HUDEP-2 (cell line): ENCODE measurements around the gene AP4E1.
"Not testable (repeated sequence)": the region's sequence is repeated elsewhere in the genome, so short reads cannot be mapped to it uniquely, and the experiment has no call there.

ENCODE experiments used
- DNase-seq, 76 experiments: peaks; one replicate each; lab custom pipeline; 2025; ENCODE audit not compliant: unreplicated experiment in 76 of 76; lab: John Stamatoyannopoulos, UW

AP4E1 gene

GRCh38 chr15:50939911-50940310, 31.4 kb downstream of the AP4E1 start:
- DNase-seq = no peak

- peak in 3 of 76 experiments; percentile 2 to 7 (median 3) for DNase-seq
Observed at GRCh38 chr15:50940506-50940905, 32.0 kb downstream of the AP4E1 start.

DNA sequence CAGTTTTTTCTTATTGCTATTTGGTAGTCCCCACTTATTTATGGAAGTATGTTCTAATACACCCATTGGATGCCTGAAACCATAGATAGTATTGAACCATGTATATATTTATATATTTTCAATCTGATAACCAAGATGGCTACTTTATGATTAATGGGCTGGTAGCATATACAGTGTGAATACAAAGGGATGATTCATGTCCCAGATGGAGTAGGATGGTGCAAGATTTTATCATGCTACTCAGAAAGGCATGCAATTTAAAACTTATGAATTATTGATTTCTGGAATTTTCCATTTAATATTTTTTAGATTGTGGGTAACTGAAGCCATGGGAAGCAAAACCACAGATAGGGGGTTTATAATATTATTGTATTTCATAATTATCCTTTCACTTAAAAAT, 35.2 kb downstream of the AP4E1 start:
- DNase-seq = no peak

- DNase-seq = no peak
Observed at GRCh38 chr15:50944672-50945071, 36.2 kb downstream of the AP4E1 start.

GRCh38 chr15:50945725-50946124, 37.2 kb downstream of the AP4E1 start:
- DNase-seq = no peak

GRCh38 chr15:50950745-50951144, 42.3 kb downstream of the AP4E1 start:
- DNase-seq = not testable (repeated sequence)

DNA sequence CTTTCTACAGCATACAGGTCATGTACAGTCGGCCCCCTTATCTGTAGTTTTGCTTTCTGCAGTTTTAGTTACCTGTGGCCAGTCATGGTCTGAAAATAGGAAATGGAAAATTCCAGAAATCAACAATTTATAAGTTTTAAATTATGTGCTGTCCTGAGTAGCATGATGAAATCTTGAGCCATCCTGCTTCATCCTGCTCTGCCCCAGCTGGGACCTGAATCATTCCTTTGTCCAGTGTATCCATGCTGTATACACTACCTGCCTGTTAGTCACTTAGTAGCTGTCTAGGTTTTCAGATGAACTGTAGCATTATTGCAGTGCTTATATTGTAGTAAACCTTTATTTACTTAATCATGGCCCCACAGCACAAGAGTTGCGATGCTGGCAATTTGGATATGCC, 44.8 kb downstream of the AP4E1 start:
- DNase-seq = no peak

- not testable (repeated sequence) for DNase-seq
Observed at GRCh38 chr15:50954837-50955236, 46.4 kb downstream of the AP4E1 start.

DNA sequence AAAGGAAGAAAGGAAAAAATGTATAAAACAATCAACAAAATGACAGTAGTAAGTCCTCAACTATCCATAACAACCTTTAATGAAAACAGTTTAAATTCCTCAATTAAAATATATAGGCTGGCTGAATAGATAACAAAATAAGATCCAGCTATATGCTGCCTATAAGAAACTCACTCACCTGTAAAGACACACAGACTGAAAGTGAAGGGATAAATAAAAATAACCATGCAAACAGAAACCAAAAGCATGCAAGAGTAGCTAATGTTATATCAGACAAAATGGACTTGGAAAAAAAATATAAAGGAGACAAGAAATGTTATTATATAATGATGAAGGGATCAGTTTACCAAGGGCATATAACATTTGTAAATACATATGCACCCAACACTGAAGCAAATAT, 51.2 kb downstream of the AP4E1 start:
- no peak for DNase-seq

- no peak for DNase-seq
Observed at GRCh38 chr15:50964075-50964474, 55.6 kb downstream of the AP4E1 start.

- DNase-seq = no peak
Observed at GRCh38 chr15:50968353-50968752, 59.9 kb downstream of the AP4E1 start.

- DNase-seq = no peak
Observed at GRCh38 chr15:50970524-50970923, 62.0 kb downstream of the AP4E1 start.

DNA sequence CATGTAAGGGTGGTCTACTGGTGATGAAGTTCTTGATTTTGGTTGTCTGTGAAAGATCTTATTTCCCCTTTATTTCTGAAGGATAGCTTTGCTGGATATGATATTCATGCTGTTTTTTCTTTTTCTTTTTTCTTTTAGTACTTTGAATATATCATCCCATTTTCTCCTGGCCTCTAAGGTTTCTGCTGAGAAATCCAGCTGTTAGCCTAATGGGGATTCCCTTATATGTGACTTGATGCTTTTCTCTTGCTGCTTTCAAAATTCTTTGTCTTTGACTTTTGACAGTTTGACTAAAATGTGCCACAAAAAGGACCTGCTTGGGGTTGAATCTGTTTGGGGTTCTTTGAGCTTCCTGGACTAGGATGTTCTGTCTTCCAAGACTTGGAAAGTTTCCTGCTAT, 62.6 kb downstream of the AP4E1 start:
- no peak for DNase-seq

- no peak for DNase-seq
Observed at GRCh38 chr15:50971542-50971941, 63.1 kb downstream of the AP4E1 start.

DNA sequence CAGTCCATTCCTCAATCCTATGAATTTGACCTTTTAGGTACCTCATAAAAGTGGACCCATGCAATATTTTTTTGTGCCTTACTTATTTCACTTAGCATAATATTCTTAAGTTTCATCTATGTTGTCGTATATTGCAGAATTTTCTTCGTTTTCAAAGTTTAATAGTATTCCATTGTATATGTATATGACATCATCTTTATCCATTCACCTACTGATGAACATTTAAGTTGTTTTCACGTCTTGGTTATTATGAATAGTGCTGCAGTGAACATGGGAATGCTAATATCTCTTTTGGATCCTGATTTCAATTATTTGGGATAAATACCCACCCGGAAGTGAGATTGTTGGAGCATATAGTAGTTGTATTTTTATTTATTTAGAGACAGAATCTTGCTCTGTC, 65.1 kb downstream of the AP4E1 start:
- no peak for DNase-seq

DNA sequence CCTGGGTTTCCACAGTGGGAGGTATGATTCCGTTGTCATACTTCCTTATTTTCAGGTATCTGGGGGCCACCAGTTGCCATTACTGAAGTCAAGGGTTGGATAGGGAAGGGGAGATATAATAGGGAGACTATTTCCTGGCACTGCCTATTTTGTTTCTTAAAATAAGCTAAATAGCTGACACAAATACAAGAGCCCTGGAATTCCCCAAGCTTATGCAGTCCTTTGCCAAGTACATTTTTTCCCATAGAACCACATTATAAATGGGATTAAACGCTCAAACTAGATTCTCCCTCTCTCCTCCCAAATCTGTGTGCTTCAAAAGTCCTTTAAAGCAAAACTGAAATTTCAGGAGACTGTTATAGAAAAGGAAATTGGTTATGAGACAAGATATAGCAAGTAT, 68.7 kb downstream of the AP4E1 start:
- DNase-seq = no peak

- no peak for DNase-seq
Observed at GRCh38 chr15:50978580-50978979, 70.1 kb downstream of the AP4E1 start.

DNA sequence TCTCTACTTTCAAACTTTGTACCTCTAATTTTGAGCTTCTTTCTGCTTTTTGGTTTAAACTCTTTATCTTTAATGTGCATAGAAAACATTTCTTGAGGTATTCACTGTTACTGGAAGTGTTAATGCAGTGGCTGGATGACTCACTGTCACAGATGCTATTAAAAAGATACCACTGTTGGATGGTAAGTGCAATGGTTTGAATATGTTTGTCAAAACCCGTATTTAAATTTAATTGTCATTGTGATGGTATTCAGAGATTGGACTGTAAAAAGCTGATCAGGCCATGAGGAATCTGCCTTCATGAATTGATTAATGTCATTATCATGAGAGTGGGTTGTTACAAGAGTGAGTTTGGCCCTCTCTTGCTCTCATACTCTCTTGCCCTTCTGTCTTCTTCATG, 70.6 kb downstream of the AP4E1 start:
- peak in 3 of 76 experiments; percentile 2 to 6 (median 2) for DNase-seq

DNA sequence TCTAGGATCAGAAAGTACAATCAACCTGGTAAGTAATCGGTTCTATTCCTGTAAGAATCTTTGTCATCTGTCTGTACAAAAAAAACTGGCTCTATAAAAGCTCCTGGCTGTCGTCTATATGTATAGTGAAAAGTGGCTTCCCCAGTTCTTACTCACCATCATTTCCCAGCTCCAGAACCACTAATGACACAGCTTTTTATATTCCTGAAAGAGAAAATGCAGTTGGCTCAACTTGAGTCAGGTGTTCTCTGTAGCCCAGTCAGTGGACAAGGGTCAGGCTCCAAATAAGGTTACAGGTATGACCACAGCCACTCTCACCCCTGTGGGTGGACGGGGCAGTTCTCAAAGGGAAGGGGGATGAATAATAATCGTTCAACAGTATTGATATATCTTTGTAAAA, 85.1 kb downstream of the AP4E1 start:
- no peak for DNase-seq

- DNase-seq = no peak
Observed at GRCh38 chr15:50996641-50997040, 88.2 kb downstream of the AP4E1 start.

GRCh38 chr15:50997371-50998051, 89.0 kb downstream of the AP4E1 start:
- no peak for DNase-seq

GRCh38 chr15:51004103-51004551, 95.6 kb downstream of the AP4E1 start:
- DNase-seq = peak in 52 of 76 experiments; percentile 1 to 61 (median 22)
